Muscle layer of colon (tissue), 2 donors: ENCODE measurements around the gene TRABD2B.

ENCODE experiments used
- H3K27ac ChIP-seq: one replicate; pipeline ENCODE4 v1.7.0; 2013; ENCODE audit warnings: low read depth, mild to moderate bottlenecking, low read length, moderate library complexity
- H3K27me3 ChIP-seq, 2 donors: one replicate each; pipeline ENCODE4 v1.7.0; 2013; ENCODE audit warnings: low read length in 2 of 2, mild to moderate bottlenecking in 2 of 2; ENCODE audit not compliant: insufficient read depth in 2 of 2, control insufficient read depth in 1 of 2
- H3K36me3 ChIP-seq: one replicate; pipeline ENCODE4 v1.7.0; 2013; ENCODE audit warnings: mild to moderate bottlenecking, low read length; ENCODE audit not compliant: insufficient read depth
- H3K4me1 ChIP-seq: one replicate; pipeline ENCODE4 v1.7.0; 2013; ENCODE audit warnings: mild to moderate bottlenecking, low read length; ENCODE audit not compliant: insufficient read depth
- H3K4me3 ChIP-seq, 2 donors: one replicate each; pipeline ENCODE4 v1.7.0; 2013; ENCODE audit warnings: low read length in 2 of 2, low read depth in 1 of 2, mild to moderate bottlenecking in 1 of 2, moderate library complexity in 1 of 2
- H3K9ac ChIP-seq: one replicate; pipeline ENCODE4 v1.7.0; 2013; ENCODE audit warnings: low read length
- H3K9me3 ChIP-seq: one replicate; pipeline ENCODE4 v1.7.0; 2013; ENCODE audit warnings: mild to moderate bottlenecking, low read length
- donor health status: abdominal sarcoma.
- donor health status: Adenocarcinoma of cecum.

TRABD2B gene

GRCh38 chr1:47838562-47839432, 158.4 kb downstream of the TRABD2B start:
- H3K9me3 ChIP-seq, result peaks cover 4% of the 10 kb centered on the region
- H3K4me1 ChIP-seq, result peaks cover 3% of the 10 kb centered on the region
- H3K27ac ChIP-seq, result no peak overlapping the region
- no peak overlapping the region for H3K9ac ChIP-seq
- no peak overlapping the region for H3K4me3 ChIP-seq
- no peaks in the 10 kb centered on the region for H3K27me3 ChIP-seq
- H3K36me3 ChIP-seq, result no peaks in the 10 kb centered on the region

DNA sequence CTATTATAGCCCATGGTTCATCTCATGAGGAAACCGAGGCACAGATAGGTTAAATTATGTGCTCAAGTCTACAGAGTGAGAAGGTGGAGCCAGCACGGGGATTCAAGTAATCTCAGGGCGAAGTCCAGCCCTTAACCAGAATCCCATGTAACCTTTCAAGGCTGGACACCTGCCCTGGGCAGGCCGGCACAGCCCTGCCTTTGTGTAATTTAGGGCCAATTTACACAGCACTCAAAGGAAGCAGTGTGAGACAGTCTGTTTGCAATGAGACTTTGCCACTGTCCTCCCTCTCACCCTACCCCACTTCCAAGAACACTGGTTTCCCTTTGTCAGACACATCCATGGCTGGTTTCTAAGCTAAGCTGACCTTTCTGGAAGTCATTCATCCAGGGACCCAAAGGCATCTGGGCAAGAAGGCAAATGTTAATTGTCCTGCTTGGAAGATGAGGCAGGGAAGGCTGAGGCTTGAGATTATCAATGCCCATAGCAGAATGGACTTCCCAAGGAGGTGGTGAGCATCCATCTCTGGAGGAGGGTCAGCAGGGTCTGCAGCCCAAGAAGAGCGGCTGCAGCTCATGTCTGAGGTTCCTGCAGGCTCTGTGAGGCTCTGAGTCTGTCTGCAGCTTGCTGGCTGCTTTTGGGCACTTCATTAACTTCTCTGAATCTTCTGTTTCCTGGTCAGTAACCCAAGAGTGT, 159.2 kb downstream of the TRABD2B start:
- no peaks in the 10 kb centered on the region for H3K27me3 ChIP-seq
- H3K27ac ChIP-seq, result no peak overlapping the region
- H3K4me3 ChIP-seq, result no peak overlapping the region
- H3K9me3 ChIP-seq, result peaks cover 4% of the 10 kb centered on the region
- no peaks in the 10 kb centered on the region for H3K36me3 ChIP-seq
- peaks cover 3% of the 10 kb centered on the region for H3K4me1 ChIP-seq
- no peak overlapping the region for H3K9ac ChIP-seq

DNA sequence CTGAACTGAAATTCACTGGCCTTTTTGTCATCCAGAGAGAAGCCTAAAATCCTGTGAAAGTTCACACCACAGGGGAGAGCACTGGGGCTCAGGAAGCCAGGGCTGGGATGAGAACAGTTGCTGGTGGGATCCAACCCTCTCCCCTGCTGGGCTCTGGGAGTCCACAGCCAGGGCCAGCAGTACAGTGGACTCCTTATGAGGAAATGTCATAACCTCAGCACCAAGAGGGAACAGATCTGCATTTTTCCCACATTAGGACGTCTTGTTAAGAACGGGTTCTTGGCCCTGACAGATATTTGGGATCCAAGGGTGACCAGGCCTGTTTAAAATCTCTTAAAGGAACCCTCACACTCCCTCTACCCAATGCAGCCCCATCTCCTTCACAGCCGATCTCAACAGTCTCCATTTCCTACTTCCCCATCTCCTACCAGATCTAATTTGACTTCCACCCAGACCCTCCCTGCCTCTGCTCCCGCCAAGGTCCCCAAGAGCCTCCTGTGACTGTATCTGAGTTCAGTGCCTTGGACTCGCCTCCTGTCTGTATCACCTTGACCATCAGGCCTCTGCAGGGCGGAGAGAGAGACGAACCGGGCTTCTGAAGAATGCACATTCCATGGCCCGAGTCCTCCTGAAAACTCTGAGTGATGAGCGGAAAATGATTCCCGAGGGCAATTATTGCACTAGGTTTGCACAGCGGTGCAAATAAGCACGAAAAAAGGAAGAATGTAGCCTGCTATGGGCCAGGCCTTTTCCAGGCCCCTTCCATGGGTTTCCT, 159.9 kb downstream of the TRABD2B start:
- H3K27ac ChIP-seq, result no peak overlapping the region
- H3K9ac ChIP-seq, result no peak overlapping the region
- peaks cover 3% of the 10 kb centered on the region for H3K4me1 ChIP-seq
- no peaks in the 10 kb centered on the region for H3K36me3 ChIP-seq
- H3K27me3 ChIP-seq, result no peaks in the 10 kb centered on the region
- H3K4me3 ChIP-seq, result no peak overlapping the region
- peaks cover 4% of the 10 kb centered on the region for H3K9me3 ChIP-seq

GRCh38 chr1:47835409-47835808, 161.8 kb downstream of the TRABD2B start:
- H3K9ac ChIP-seq, result no peak overlapping the region
- no peaks in the 10 kb centered on the region for H3K27me3 ChIP-seq
- H3K9me3 ChIP-seq, result peaks cover 4% of the 10 kb centered on the region
- peaks cover 3% of the 10 kb centered on the region for H3K4me1 ChIP-seq
- no peaks in the 10 kb centered on the region for H3K36me3 ChIP-seq
- no peak overlapping the region for H3K4me3 ChIP-seq
- no peak overlapping the region for H3K27ac ChIP-seq

DNA sequence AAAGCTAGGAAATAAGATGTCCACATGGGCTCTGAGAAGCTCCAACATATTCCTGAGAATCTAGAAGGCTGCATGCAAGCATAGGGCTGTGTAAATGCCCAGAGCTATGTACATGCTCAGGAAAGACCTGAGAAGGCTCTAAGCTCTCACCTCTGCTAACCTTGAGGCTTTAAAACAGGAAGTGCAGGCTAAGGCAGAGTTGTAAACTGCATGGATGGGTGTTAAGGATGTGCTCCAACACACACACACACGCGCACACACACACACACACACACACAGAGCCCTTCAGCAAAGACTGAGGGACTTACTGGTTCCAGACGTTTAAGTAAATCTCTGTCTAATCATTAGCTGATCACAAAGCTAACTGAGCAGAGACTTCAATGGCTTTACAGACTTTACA, 162.9 kb downstream of the TRABD2B start:
- H3K27me3 ChIP-seq, result no peaks in the 10 kb centered on the region
- no peak overlapping the region for H3K27ac ChIP-seq
- no peak overlapping the region for H3K4me3 ChIP-seq
- H3K4me1 ChIP-seq, result no peaks in the 10 kb centered on the region
- H3K9ac ChIP-seq, result no peak overlapping the region
- H3K36me3 ChIP-seq, result no peaks in the 10 kb centered on the region
- peaks cover 4% of the 10 kb centered on the region for H3K9me3 ChIP-seq

DNA sequence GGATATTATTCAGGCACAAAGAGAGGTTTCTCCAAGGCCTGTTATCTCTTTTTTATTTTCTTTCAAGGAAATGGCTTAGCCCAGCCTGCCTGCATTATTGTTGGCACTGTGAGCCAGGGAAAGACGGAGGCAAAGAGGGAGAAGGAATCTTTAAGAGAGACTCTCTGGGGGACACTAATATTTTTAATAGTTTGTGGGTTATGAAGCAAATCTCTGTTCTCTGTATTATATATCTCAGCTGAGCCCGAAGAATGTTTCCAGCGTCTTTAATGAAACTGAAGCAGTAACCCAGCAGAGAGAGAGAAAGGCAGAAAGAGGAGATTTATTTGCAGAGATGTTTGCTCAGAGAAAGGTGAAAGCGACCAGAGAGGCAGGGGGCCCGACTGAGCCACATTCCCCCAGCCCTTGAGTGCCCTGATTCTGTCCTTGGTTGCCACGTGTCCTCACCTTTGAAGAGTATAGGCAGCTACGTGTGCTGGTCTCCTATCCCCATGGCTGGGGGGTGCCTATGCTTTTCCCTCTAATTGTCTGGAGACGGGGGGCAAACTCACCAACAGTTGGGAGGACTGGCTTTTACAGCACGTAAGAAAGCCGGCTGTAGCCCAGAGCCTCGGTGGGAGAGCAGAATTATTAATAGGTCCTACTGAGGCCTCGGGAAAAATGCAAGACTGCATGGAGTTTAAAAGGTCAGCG, 166.4 kb downstream of the TRABD2B start:
- Histone ChIP-seq H3K27ac (no peak overlapping the region), H3K36me3 (no peaks in the 10 kb centered on the region), H3K9ac (no peak overlapping the region), H3K4me1 (no peaks in the 10 kb centered on the region), H3K27me3 (no peaks in the 10 kb centered on the region), H3K9me3 (no peaks in the 10 kb centered on the region), H3K4me3 (no peak overlapping the region)

GRCh38 chr1:47830021-47830420, 167.2 kb downstream of the TRABD2B start:
- Histone ChIP-seq H3K4me3 (no peak overlapping the region), H3K9me3 (no peaks in the 10 kb centered on the region), H3K36me3 (no peaks in the 10 kb centered on the region), H3K9ac (no peak overlapping the region), H3K27ac (no peak overlapping the region), H3K27me3 (no peaks in the 10 kb centered on the region), H3K4me1 (no peaks in the 10 kb centered on the region)

DNA sequence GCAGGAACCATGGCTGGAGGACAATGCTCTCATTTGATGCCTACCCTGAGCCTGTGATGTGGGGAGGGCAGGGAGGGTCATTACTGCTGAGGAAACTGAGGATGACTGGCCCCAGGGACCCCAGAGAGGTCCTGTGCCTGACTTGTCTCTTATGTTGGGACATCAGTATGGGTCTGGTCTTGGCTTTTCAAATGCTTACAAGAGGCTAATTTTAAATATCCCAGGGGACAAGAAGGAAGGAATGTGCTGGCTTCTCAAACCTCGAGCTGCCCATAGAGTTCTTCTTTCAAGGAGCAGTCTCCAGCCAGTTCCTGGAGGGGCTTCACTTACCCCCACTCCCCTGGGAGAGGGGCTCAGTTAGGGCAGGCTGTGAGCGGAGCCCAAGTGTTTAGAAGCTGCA, 168.2 kb downstream of the TRABD2B start:
- H3K27ac ChIP-seq, result no peak overlapping the region
- no peak overlapping the region for H3K9ac ChIP-seq
- no peaks in the 10 kb centered on the region for H3K9me3 ChIP-seq
- no peaks in the 10 kb centered on the region for H3K36me3 ChIP-seq
- no peaks in the 10 kb centered on the region for H3K4me1 ChIP-seq
- H3K4me3 ChIP-seq, result no peak overlapping the region
- no peaks in the 10 kb centered on the region for H3K27me3 ChIP-seq

DNA sequence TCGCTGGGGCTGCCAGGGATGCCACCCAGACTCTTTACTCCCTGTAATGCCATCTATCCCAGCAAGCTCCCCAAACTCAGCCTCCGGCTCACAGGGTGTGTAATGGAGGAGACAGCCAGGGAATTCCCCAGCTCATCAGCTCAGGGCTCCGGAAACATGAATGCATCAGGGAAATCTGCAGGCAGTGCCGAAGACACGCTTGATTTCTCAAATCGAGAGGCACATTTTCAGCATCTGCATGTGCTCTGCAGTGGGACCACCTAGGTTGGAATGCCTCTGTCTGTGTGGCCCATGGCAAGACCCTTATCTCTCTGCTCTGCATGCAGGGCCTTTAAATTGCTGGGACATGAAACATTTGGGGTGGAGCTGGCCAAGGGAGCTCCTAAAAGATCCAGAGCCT, 170.1 kb downstream of the TRABD2B start:
- no peaks in the 10 kb centered on the region for H3K27me3 ChIP-seq
- no peak overlapping the region for H3K27ac ChIP-seq
- H3K9ac ChIP-seq, result no peak overlapping the region
- H3K9me3 ChIP-seq, result no peaks in the 10 kb centered on the region
- H3K4me3 ChIP-seq, result no peak overlapping the region
- no peaks in the 10 kb centered on the region for H3K36me3 ChIP-seq
- H3K4me1 ChIP-seq, result no peaks in the 10 kb centered on the region

DNA sequence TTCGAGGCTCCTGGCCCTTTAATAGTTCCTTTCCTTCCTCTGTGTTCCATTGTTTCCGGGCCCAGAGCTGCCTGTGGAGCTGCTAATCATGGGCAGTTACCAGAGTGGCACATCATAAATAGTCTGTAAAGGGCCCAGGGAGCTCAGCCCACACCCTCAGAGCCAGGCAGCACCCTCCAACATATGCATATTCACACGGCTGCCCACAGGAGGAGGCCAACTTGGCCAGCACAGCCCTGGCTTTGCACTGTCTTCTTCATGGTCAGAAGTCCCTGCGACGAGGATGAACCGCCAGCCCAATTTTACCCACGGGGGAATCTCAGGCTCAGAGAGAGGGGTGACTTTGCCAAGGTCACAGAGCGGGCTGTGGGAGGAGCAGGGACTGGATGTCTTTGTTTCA, 172.5 kb downstream of the TRABD2B start:
- Histone ChIP-seq H3K9me3 (no peaks in the 10 kb centered on the region), H3K9ac (no peak overlapping the region), H3K4me1 (no peaks in the 10 kb centered on the region), H3K36me3 (no peaks in the 10 kb centered on the region), H3K4me3 (no peak overlapping the region), H3K27me3 (no peaks in the 10 kb centered on the region), H3K27ac (no peak overlapping the region)

- Histone ChIP-seq H3K36me3 (no peaks in the 10 kb centered on the region), H3K9ac (no peak overlapping the region), H3K4me1 (no peaks in the 10 kb centered on the region), H3K9me3 (no peaks in the 10 kb centered on the region), H3K27ac (no peak overlapping the region), H3K27me3 (no peaks in the 10 kb centered on the region), H3K4me3 (no peak overlapping the region)
These were observed 172.9 kb downstream of the TRABD2B start for GRCh38 chr1:47824297-47824696.
